K562 (cell line): Measurements from ENCODE around the gene ALDH16A1. TPM values are rescaled to one million over a fixed set of nuclear protein-coding genes. Genes with fewer than 3 reads are reported as not detected.

Experiments
- ATF2 ChIP-seq: sonication (generic); formaldehyde crosslinking; IDR thresholded peaks from 2 replicates; pipeline ENCODE4 v1.8.1; 2022; ENCODE audit warnings: missing genetic modification reagents
- ETS1 ChIP-seq: conservative IDR thresholded peaks from 2 replicates; pipeline ENCODE4 v1.6.1; 2011; ENCODE audit warnings: low read depth, mild to moderate bottlenecking, low read length; ENCODE audit not compliant: control insufficient read depth
- FOXK1 ChIP-seq: sonication (generic); formaldehyde crosslinking; IDR thresholded peaks from 2 replicates; pipeline ENCODE4 v1.8.0; 2022; ENCODE audit warnings: missing genetic modification reagents, mild to moderate bottlenecking, borderline replicate concordance
- GABPB1 ChIP-seq: sonication (generic); formaldehyde crosslinking; IDR thresholded peaks from 2 replicates; pipeline ENCODE4 v1.8.0; 2022; ENCODE audit warnings: mild to moderate bottlenecking, missing genetic modification reagents
- HINFP ChIP-seq: fragments of 450-650 bp; conservative IDR thresholded peaks from 2 replicates; pipeline ENCODE4 v1.6.1; 2016; ENCODE audit warnings: missing genetic modification characterization, low read depth, mild to moderate bottlenecking, control low read depth, missing compliant biosample characterization
- L3MBTL2 ChIP-seq: fragments of 450-650 bp; IDR thresholded peaks from 2 replicates; pipeline ENCODE4 v1.6.1; 2016; ENCODE audit warnings: mild to moderate bottlenecking, moderate library complexity
- NELFE ChIP-seq: IDR thresholded peaks from 2 replicates; pipeline ENCODE4 v1.6.1; 2011; ENCODE audit warnings: mild to moderate bottlenecking; ENCODE audit not compliant: insufficient read depth, insufficient read length
- NFATC3 ChIP-seq: fragments of 450-650 bp; IDR thresholded peaks from 2 replicates; pipeline ENCODE4 v1.6.1; 2017; ENCODE audit warnings: mild to moderate bottlenecking
- SMARCE1 ChIP-seq: fragments of 450-650 bp; IDR thresholded peaks from 2 replicates; pipeline ENCODE4 v1.7.1; 2016; ENCODE audit warnings: mild to moderate bottlenecking
- TCF7 ChIP-seq: sonication (generic); IDR thresholded peaks from 2 replicates; pipeline ENCODE4 v1.6.1; 2016; ENCODE audit warnings: antibody characterized with exemption, borderline replicate concordance
- TFE3 ChIP-seq: fragments of 450-650 bp; formaldehyde crosslinking; IDR thresholded peaks from 2 replicates; pipeline ENCODE4 v1.4.0; 2020; ENCODE audit warnings: mild to moderate bottlenecking, mixed read lengths
- ZBTB11 ChIP-seq, 3 experiments: fragments of 200-800 bp in 1 of 3; fragments of 250-450 bp in 1 of 3; fragments of 450-650 bp in 1 of 3; sonication (Bioruptor Pico) in 1 of 3; sonication (Bioruptor generic) in 1 of 3; formaldehyde crosslinking in 1 of 3; IDR thresholded peaks; 2 replicates each; pipeline versions ENCODE4 v1.6.1 to v1.8.0; 2016 to 2022; ENCODE audit warnings: mild to moderate bottlenecking in 2 of 3, missing genetic modification characterization in 2 of 3, missing compliant biosample characterization in 1 of 3, moderate library complexity in 1 of 3
- ZBTB12 ChIP-seq: fragments of 250-450 bp; sonication (Bioruptor Pico); IDR thresholded peaks from 2 replicates; pipeline ENCODE4 v1.4.0; 2020
- ZBTB7A ChIP-seq: IDR thresholded peaks from 2 replicates; pipeline ENCODE4 v1.6.1; 2011; ENCODE audit warnings: low read depth, mild to moderate bottlenecking, low read length, moderate library complexity, borderline replicate concordance; ENCODE audit not compliant: control insufficient read depth
- ZC3H8 ChIP-seq: fragments of 450-650 bp; IDR thresholded peaks from 2 replicates; pipeline ENCODE4 v1.6.1; 2017
- polyA plus RNA-seq, 8 experiments: library from polyadenylated mRNA; depleted of rRNA in 4 of 8; stranded (reverse) in 5 of 8; unstranded in 3 of 8; fragments of >200 nt; fragmentation: Nextera tagmentation in 2 of 8; fragmentation: Illumina TruSeq in 1 of 8; extraction: Ambion mirVana in 2 of 8; extraction: Trizol in 1 of 8; gene quantifications; 2 replicates each; pipeline versions ENCODE4 v1.2.1 to v1.2.3, GENCODE V29; 2011 to 2014; ENCODE audit warnings: inconsistent platforms in 1 of 8, missing spikeins in 1 of 8
- total RNA-seq, 7 experiments: library from RNA; depleted of rRNA in 6 of 7; stranded (reverse); fragments of >200 nt in 6 of 7; fragmentation: Illumina TruSeq in 2 of 7; extraction: Trizol in 2 of 7; gene quantifications; 2 replicates each; pipeline versions ENCODE4 v1.2.1 to v1.2.3, GENCODE V29; 2011 to 2021; ENCODE audit warnings: low replicate concordance in 1 of 7

ALDH16A1 gene
- total and polyA plus RNA-seq, 9 of the 15 experiments (the other 6 are each of a cell fraction or from before 2014, with no cell fraction given) = 2.2 to 52.2 (median 7.6) TPM

GRCh38 chr19:49453013-49453756 is at the start of gene ALDH16A1 (continued):
- no peak for TF ChIP-seq TFE3 (CRISPR knock-in tag)
- peak; percentile 1; the same call in 1 of the 2 replicates for TF ChIP-seq GABPB1 (CRISPR knock-in tag)
- TF ChIP-seq L3MBTL2 = peak; percentile 78; the same call in 1 of the 2 replicates
- TF ChIP-seq FOXK1 (CRISPR knock-in tag) = no peak
- TF ChIP-seq SMARCE1 = 0 out of 2 replicates have a peak, but pooled peaks have one; percentile 29
- TF ChIP-seq ATF2 (CRISPR knock-in tag) = no peak
- TF ChIP-seq NFATC3 = no peak
- TF ChIP-seq HINFP (tag) = no peak
- TF ChIP-seq TCF7 = no peak; the same call in 1 of the 2 replicates
- peak in 1 of 3 experiments; percentile 74; a peak in 2 of 6 replicates for TF ChIP-seq ZBTB11 (CRISPR knock-in tag; IDR thresholded peaks at IDR 0.05)
- TF ChIP-seq NELFE = no peak
- no peak for TF ChIP-seq ZBTB7A
- 0 out of 2 replicates have a peak, but pooled peaks have one; percentile 44 for TF ChIP-seq ETS1
- TF ChIP-seq ZBTB12 (CRISPR knock-in tag) = no peak
- no peak for TF ChIP-seq ZC3H8
